Measurements from ENCODE around the gene ZNF385B.

DNA sequence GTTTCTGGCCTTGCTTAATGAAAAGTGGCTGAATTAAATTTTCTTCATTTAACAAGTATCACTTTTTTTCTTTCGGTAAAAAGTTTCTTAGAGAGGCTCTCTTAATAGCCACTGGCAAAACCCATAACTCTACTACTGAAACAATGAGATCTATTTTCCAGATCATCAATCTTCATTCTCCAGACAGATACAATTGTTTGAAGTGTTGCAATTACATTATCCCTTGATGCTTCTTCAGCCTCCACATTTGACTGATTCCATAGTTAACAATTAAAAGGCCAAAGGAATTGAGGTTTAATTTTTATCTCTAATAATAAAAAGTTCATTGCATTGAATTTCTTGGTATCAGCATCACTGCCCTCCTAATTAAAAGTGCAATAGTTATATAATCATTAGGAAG is 176.3 kb downstream of the ZNF385B start:
- TF ChIP-seq POLR2A (IDR thresholded peaks at IDR 0.05) (no peak), POLR2AphosphoS5 (IDR thresholded peaks at IDR 0.05) (no peak)
